GM21737 (cell line): ENCODE data around the gene SPART.

ENCODE experiments used
- ATAC-seq: cut with Tn5 transposase; IDR thresholded peaks from one replicate; pipeline ENCODE4 v1.9.1; 2021; ENCODE audit warnings: mild to moderate bottlenecking, moderate library complexity; ENCODE audit not compliant: unreplicated experiment

The SPART gene, protein sequence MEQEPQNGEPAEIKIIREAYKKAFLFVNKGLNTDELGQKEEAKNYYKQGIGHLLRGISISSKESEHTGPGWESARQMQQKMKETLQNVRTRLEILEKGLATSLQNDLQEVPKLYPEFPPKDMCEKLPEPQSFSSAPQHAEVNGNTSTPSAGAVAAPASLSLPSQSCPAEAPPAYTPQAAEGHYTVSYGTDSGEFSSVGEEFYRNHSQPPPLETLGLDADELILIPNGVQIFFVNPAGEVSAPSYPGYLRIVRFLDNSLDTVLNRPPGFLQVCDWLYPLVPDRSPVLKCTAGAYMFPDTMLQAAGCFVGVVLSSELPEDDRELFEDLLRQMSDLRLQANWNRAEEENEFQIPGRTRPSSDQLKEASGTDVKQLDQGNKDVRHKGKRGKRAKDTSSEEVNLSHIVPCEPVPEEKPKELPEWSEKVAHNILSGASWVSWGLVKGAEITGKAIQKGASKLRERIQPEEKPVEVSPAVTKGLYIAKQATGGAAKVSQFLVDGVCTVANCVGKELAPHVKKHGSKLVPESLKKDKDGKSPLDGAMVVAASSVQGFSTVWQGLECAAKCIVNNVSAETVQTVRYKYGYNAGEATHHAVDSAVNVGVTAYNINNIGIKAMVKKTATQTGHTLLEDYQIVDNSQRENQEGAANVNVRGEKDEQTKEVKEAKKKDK

GRCh38 chr13:36346222-36347083 lies at the start of gene SPART:
Gene SPART (minus strand): TSS chr13:36346394. CDS start chr13:36335830, 10,564 bp downstream.
- peak; percentile 96 for ATAC-seq

DNA sequence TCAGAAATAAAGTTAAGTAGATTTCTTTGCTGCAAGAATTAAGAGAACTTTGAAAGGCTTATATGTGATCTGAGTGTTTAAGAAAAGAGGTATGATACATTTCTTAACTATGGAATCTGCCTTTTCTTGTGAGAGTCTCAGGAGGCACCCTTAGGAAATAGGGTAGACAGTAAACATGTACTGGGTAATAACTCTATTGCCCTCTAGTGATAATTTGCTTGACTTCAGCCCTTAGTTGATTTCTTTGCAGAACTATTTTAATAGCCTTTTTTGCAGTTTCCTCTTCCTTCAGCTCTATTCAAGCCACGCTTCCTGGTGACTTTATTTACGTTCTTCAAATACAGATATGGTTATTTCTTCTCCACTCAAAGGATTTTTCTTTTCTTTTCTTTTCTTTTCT lies 49.1 kb upstream of the SPART start:
- no peak for ATAC-seq

DNA sequence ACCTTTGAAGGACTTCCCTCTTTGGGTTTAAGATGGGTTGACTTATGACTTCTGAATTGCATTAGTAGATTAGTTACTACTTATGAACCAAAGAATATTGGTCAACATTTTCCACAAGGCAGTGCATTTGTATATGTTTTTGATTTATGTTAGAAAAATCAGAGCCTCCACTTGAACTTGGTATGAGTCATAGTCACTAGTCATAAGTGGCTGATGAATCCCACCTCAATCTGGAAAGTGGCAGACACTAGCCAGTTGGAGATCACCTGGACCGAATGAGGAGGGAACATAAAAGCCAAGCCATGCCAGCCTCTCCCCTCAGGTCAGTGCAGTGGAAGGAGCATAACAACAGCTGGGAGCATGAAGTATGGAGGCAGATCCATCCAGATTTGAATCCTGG lies 39.3 kb upstream of the SPART start:
- ATAC-seq = no peak

- no peak for ATAC-seq
Measured at GRCh38 chr13:36382030-36382429, 35.8 kb upstream of the SPART start.

GRCh38 chr13:36377826-36378468 lies 31.8 kb upstream of the SPART start:
- no peak for ATAC-seq

- no peak for ATAC-seq
Measured at GRCh38 chr13:36374063-36374462, 27.9 kb upstream of the SPART start.

- ATAC-seq = no peak
Measured at GRCh38 chr13:36371185-36371584, 25.0 kb upstream of the SPART start.

DNA sequence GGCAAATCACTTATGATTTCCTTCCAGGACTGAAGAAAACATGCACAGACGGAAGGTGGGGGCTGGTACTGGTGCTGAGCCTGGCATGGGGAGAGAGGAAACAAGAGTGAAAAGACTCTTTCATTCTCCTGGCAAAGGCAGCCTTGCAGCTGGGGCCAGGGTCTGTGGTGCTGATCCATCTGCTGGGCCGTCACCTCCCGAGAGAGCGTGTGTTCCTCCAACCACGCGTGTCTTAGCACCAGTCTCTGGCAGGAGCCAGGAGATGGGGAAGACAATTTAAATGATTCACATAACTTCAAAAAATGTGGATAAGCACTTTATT lies 23.9 kb upstream of the SPART start:
- ATAC-seq = no peak

GRCh38 chr13:36369268-36370107 lies 23.3 kb upstream of the SPART start:
- no peak for ATAC-seq

GRCh38 chr13:36366031-36366430 lies 19.8 kb upstream of the SPART start:
- ATAC-seq = no peak

- no peak for ATAC-seq
Measured at GRCh38 chr13:36363366-36363863, 17.2 kb upstream of the SPART start.

- ATAC-seq = no peak
Measured at GRCh38 chr13:36362914-36363313, 16.7 kb upstream of the SPART start.

DNA sequence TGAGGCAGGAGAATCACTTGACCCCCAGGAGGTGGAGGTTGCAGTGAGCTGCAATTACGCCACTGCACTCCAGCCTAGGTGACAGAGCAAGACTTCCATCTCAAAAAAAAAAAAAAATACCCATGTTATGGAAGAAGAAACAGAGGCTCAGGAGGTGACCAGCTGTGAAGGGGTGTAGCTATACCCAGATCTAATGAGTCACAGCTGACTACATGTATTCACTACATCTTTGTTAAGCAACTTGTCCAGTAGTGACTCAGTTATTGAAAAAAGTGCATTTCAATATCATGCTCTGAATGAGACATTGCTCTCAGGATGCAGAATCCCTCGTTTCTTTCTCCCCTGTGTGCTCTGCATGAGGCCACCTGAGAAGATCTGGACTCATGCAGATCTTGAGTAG lies 16.1 kb upstream of the SPART start:
- no peak for ATAC-seq

DNA sequence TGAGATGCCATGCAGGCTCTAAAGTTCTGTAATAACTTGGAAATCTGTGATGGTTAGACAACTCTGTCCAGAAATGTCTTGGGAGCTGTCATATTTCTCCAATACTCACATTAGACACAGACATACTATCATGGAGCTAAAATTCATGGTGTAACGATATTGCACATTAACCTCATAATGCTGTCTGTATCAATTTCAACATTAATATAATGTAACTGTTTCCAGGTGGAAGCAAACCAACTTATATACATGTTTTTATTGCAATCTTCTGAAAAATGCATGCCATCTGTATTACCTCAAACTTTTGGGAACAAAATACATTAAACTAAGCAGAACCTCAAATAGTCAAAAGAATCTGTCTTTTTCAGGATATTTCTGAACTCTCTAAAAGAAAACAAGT lies 14.7 kb upstream of the SPART start:
- ATAC-seq = no peak

DNA sequence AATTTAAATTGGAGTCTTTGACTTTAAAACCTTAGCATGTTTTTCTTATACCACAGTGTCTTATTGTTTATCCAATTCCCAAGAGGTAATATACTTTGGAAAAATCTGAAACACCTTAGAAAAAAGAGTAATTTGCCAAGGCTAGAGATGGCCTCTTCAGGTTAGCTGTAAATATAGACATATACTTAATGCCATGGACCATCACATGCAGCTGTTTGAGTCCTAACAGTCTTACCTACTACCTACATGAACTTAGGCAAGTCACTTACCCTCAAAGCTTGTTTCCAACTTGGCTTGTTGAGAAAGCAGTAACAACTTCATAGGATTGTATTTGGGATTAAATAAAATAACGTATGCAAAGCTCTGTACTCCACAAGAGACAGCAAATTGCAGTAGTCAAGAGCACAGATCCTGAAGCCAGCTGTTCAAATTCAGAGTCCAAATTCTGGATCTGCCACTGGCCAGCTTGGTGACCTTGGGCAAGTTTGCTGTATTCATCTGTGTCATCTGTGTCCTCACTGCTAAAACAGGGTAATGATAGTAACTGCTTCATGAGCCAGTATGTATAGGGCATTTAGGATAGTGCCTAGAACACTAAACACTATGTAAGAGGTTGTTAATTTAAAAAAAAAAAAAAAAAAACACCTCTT lies 13.2 kb upstream of the SPART start:
- ATAC-seq = no peak

DNA sequence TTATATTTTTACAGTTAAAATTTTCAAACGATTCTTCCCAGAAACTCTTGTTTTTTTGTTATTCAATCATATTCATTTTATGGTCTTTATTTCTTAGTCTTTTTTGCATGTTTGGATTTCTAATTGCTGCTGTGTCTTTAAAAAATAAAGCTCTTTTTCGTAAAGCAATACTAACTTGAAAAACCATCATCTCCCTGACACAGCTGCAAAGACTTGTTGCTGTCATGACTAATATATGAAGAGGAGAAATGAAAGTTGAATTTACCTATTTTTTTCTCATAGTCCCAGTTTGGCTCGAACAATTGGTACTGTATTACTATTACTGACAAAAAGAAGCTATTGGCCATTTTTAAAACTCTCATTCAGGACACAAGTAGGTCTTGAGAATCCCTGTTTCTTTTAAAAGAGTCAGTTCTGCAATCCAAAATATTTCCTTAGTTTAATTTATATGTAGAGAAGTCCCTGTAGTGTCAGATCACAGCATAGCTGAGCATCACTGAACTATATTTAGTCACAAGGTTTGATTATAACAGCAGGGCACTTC lies 12.1 kb upstream of the SPART start:
- no peak for ATAC-seq

- no peak for ATAC-seq
Measured at GRCh38 chr13:36357692-36358091, 11.5 kb upstream of the SPART start.

DNA sequence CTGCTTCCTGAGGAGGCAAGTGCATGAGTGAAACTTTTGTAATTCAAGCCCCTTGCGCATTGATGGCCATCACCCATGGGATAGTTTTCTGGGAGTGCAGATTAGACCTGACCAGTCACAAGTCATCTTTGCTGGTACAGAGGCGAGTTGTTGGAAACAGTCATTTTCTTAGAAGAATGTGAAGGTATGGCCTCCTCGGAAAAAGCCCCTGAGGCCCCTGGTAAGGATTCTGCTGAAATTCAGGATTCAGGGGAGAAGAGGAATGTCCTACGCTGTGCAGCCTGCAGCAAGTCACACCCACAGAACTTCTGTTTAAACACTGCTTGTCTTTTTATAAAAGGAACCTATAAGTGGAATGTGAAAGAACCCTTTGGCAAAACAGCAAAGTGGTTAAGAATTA lies 11.0 kb upstream of the SPART start:
- ATAC-seq = no peak

DNA sequence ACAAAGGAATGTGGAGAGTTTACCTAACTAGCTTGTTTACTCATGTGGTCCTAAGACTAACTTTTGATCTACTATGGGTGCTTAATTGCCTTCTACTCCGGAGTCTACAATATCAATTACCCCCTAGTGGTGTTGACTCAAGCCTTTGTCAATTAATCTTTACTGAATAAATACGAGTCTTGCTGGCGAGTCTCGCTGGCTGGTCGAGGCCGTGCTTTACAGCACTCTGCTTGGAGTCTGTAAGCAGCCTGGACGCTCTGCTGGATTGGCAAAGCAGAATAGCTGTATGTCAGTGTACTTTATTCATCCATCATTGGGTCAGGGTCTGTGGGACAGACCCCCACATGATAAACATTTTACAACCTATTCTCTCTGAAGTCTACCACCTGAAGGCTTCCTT lies 9.9 kb upstream of the SPART start:
- no peak for ATAC-seq
